ENCODE results near the gene RGS12. TPM values are rescaled to one million over a fixed set of nuclear protein-coding genes. Genes with fewer than 3 reads are reported as not detected.

The RGS12 gene
- total and polyA plus RNA-seq, 2 of the 8 experiments (the other 6 are each of a cell fraction or from before 2014, with no cell fraction given) = 6.0 to 16.4 TPM

DNA sequence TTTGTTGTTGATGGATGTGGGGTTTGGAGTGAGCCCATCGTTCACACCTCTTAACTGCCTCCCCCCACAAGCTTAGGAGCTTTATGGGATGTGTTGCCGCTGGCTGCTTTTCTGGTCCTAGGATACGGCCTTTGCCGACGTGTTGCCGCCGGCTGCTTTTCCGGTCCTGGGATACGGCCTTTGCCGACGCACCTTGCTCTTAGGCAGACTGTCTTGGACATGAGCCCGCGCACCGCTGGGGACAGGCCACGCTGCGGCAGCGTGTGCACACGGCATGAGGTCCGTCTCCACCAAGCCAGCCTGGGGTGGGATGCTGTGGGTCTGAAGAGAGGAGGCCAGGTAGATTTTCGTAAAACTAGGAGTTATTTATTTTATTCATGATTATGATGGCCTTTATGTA, 14.2 kb downstream of the RGS12 start:
- Histone ChIP-seq H3K4me2 (ENCODE audit: insufficient read depth in 1 of 2, low read depth in 2 of 2, low read length in 2 of 2) (no peak overlapping the region), H3K56ac (replicated peaks; ENCODE audit: insufficient read length, low read depth, low read length) (no peak overlapping the region), H4K91ac (replicated peaks; ENCODE audit: insufficient read length, low read length) (no peak overlapping the region), H3K14ac (ENCODE audit: insufficient read length) (no peak overlapping the region), H2BK15ac (ENCODE audit: low read length) (no peak overlapping the region), H4K20me1 (replicated peaks in 1 of 2; ENCODE audit: control insufficient read depth in 1 of 2, insufficient read depth in 2 of 2, low read length in 2 of 2) (peaks cover 12 to 17% of the 10 kb centered on the region in 2 experiments), H2AK5ac (ENCODE audit: low read depth, low read length) (no peak overlapping the region), H2BK5ac (ENCODE audit: low read depth, low read length) (no peak overlapping the region), H3K23me2 (ENCODE audit: low read depth, low read length) (no peaks in the 10 kb centered on the region), H3K9ac (replicated peaks in 1 of 4; ENCODE audit: extremely low read depth in 1 of 4, low read depth in 3 of 4, low read length in 3 of 4) (no peak overlapping the region), H3K23ac (ENCODE audit: insufficient read length) (no peak overlapping the region), H2BK120ac (replicated peaks; ENCODE audit: low read depth, low read length) (no peak overlapping the region), H4K5ac (ENCODE audit: insufficient read length, low read depth, low read length) (no peak overlapping the region), H3K27me3 (replicated peaks in 1 of 4; ENCODE audit: control insufficient read depth in 3 of 4, extremely low read depth in 1 of 4, insufficient read depth in 3 of 4, low read length in 3 of 4) (no peaks in the 10 kb centered on the region), H2AFZ (ENCODE audit: low read length) (no peak overlapping the region), H2BK12ac (ENCODE audit: low read depth, low read length) (no peak overlapping the region), H3K79me2 (ENCODE audit: control insufficient read depth in 1 of 2, insufficient read depth in 2 of 2, low read length in 2 of 2) (peaks cover 0 to 3% of the 10 kb centered on the region in 2 experiments; a peak in 1 of 4 replicates), H4K8ac (ENCODE audit: extremely low read depth, insufficient read depth, low read length) (no peak overlapping the region), H3K9me3 (ENCODE audit: insufficient read depth in 2 of 2, low read depth in 1 of 2, low read length in 1 of 2) (no peaks in the 10 kb centered on the region), H3K4me3 (ENCODE audit: extremely low read depth in 1 of 4, insufficient read depth in 2 of 4, low read depth in 3 of 4, low read length in 4 of 4) (no peak overlapping the region), H3K4me1 (replicated peaks in 1 of 4; ENCODE audit: control insufficient read depth in 3 of 4, insufficient read depth in 4 of 4, low read length in 3 of 4) (peaks cover 0 to 18% (median 6%) of the 10 kb centered on the region in 4 experiments; a peak in 4 of 7 replicates), H3K18ac (ENCODE audit: extremely low read depth, low read length) (no peak overlapping the region), H3K4ac (replicated peaks; ENCODE audit: insufficient read length, low read depth, low read length) (no peak overlapping the region), H2BK20ac (ENCODE audit: low read length) (no peak overlapping the region), H3K27ac (ENCODE audit: low read depth, low read length) (no peak overlapping the region), H3K79me1 (ENCODE audit: low read depth, low read length) (peaks cover 16% of the 10 kb centered on the region), H3K36me3 (ENCODE audit: control insufficient read depth in 2 of 4, insufficient read depth in 4 of 4, low read length in 3 of 4) (no peaks in the 10 kb centered on the region)
- POLR2A ChIA-PET (ENCODE audit: partially characterized antibody) = interaction anchor here (1.2 kb wide), 1 partner anchor 63 kb away, joined by 5 read pairs; no protein-coding TSS in a partner anchor
- TF ChIP-seq KDM4A (IDR thresholded peaks at IDR 0.05; ENCODE audit: low read depth, low read length, severe bottlenecking) (no peak), SP4 (IDR thresholded peaks at IDR 0.05; ENCODE audit: low read length) (no peak), HDAC6 (IDR thresholded peaks at IDR 0.05; ENCODE audit: low read depth, low read length) (no peak)
- DNase-seq (ENCODE audit: low read depth in 1 of 2, low spot score in 2 of 2) (no peak), FAIRE-seq (no peak)
- CTCF ChIA-PET (ENCODE audit: partially characterized antibody) = interaction anchor here (0.8 to 2.0 kb wide), 4 partner anchors 9 to 173 kb away, joined by 3 to 19 read pairs (median 4); no protein-coding TSS in a partner anchor
- 94% methylated on average over 20 of the region's 20 CpGs; no CpG with 5 or more reads in 1 of the 2 experiments for WGBS, 2 experiments (ENCODE audit: extremely low coverage in 1 of 2, insufficient coverage in 1 of 2, insufficient read length in 1 of 2, insufficient replicate concordance in 2 of 2, low coverage in 1 of 2, low lambda C conversion rate in 2 of 2, missing lambda C conversion rate in 1 of 2)

Measured in H1 (cell line).